ENCODE data around the gene MMP15.
"Not testable (repeated sequence)": the region's sequence is repeated elsewhere in the genome, so short reads cannot be mapped to it uniquely, and the experiment has no call there.

The MMP15 gene

GRCh38 chr16:58025351-58026138 is at the start of gene MMP15:
Gene MMP15, plus strand, starts transcription at chr16:58025754. Its CDS starts 597 bp downstream, at chr16:58026351.
- Mint-ChIP-seq H3K27ac (peak within 1 kb of the TSS; percentile 79 to 81), H3K9me3 (no peaks in the 10 kb centered on the region), H3K4me1 (peaks cover 14% of the 10 kb centered on the region), H3K4me3 (peak within 1 kb of the TSS; percentile 85 to 87), H3K27me3 (peaks cover 20% of the 10 kb centered on the region)
- ATAC-seq (peak; percentile 75), DNase-seq (peak; percentile 62 to 70)

DNA sequence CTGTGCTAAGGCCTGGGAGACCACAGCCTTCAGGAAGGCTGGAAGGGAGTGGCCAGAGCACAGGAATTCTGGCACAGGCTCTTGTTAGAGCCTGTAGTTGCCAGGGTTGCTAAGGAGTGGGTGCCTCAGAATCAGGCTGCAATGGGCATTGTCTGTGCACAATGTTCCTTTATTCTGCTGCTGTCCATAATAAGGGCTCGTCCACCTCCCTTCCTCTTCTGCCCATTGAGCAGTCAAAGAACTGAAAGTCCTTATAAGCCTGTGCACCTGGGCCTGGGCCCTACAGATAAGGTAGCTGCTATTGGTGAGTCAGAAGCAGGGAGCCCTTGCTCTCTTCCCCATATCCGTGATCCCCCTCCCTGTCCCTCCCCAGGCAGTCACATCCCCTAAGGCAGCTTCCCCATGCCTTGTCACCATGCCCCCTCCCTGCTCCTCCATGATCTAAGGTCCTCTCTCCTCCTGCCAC is 49.2 kb upstream of the MMP15 start:
- Mint-ChIP-seq H3K4me3 (no peak overlapping the region), H3K27me3 (no peaks in the 10 kb centered on the region), H3K9me3 (no peaks in the 10 kb centered on the region), H3K4me1 (peaks cover 5% of the 10 kb centered on the region), H3K27ac (no peak overlapping the region)
- DNase-seq (no peak), ATAC-seq (no peak)

DNA sequence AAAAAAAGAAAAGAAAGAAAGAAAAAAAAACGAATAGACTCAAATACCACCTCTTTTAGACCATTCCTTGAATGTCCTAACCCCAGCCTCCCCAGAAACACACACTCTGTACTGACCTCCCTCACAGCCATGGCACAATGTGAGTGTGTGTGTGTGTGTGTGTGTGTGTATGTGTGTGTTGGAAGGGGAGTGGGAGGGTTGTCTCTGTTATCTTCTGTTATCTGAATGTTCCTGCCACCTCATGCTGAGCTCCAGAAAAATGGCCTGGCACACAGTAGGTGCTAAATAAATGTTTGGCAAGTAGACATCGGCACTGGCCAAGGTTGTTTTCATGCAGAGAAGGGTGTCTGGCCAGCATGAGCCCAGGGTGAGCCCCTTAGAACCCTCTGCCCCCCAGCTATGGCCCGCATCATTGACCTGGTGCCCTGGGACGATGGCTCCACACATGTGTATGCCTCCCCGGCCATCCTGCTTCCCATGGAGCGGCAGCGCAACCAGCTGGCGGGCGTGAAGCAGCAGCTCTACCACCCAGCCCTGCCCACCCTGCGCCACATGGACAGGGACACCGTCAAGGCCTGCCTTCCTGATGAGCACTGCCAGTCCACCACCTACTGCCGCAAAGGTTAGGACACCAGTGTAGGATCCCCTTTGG is 48.0 kb upstream of the MMP15 start:
- H3K27ac Mint-ChIP-seq, result no peak overlapping the region
- no peaks in the 10 kb centered on the region for H3K4me1 Mint-ChIP-seq
- ATAC-seq (peak; percentile 26), DNase-seq (no peak)
- H3K27me3 Mint-ChIP-seq, result no peaks in the 10 kb centered on the region
- H3K4me3 Mint-ChIP-seq, result no peak overlapping the region
- no peaks in the 10 kb centered on the region for H3K9me3 Mint-ChIP-seq

- not testable (repeated sequence) for H3K9me3 Mint-ChIP-seq, H3K27me3 Mint-ChIP-seq, H3K27ac Mint-ChIP-seq, H3K4me3 Mint-ChIP-seq, H3K4me1 Mint-ChIP-seq, DNase-seq, ATAC-seq
Observed at GRCh38 chr16:57978070-57978465, 47.5 kb upstream of the MMP15 start.

DNA sequence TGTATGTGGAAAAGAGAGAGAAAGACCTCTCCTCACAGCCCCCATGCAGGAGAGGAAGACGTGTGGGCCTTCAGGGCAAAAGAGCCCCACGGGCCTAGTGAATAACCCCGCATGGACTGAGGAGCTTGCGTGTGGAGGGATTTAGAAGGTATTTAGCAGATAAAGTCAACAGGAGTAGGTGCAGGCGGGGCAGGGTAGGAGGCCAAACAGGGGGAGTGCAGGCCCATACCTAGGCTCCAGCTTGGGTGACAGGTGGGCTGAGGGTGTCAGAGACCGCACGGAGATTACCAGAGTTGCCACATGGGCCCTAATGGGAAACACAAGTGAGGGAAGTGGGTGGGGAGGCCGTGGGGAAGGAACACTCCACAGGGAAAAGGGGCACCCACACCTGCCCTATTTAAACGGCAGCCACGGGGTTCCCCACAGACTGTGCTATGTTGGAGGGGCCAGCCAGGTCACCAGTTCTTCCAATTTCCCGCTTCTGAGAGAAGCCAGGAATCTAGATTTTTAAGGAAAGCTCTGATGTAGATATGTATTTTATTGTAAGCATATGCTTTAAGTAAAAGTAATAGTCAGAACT is 46.5 kb upstream of the MMP15 start:
- Mint-ChIP-seq H3K27me3 (no peaks in the 10 kb centered on the region), H3K4me3 (no peak overlapping the region), H3K27ac (peak overlapping the region in 1 of 2 donors; percentile 8), H3K4me1 (peaks cover 2% of the 10 kb centered on the region), H3K9me3 (no peaks in the 10 kb centered on the region)
- ATAC-seq (no peak), DNase-seq (no peak)

DNA sequence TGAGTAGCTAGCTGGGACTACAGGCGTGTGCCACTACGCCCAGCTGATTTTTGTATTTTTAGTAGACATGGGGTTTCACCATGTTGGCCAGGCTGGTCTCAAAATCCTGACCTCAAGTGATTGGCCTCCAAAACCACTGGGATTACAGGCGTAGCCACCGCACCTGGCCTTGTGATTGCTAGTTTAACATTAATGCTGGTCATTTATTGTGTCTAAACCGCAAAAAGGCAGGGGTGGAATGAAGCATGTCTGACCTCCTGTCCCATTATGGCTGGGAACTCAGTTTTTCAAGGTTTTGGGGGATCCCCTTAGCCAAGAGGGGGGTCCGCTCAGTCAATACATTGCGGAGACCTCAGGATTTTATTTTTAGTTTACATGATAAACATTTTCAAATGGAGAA is 43.9 kb upstream of the MMP15 start:
- no peaks in the 10 kb centered on the region for H3K9me3 Mint-ChIP-seq
- ATAC-seq (no peak), DNase-seq (no peak)
- H3K4me3 Mint-ChIP-seq, result no peak overlapping the region
- no peak overlapping the region for H3K27ac Mint-ChIP-seq
- peaks cover 21% of the 10 kb centered on the region for H3K4me1 Mint-ChIP-seq
- H3K27me3 Mint-ChIP-seq, result no peaks in the 10 kb centered on the region

DNA sequence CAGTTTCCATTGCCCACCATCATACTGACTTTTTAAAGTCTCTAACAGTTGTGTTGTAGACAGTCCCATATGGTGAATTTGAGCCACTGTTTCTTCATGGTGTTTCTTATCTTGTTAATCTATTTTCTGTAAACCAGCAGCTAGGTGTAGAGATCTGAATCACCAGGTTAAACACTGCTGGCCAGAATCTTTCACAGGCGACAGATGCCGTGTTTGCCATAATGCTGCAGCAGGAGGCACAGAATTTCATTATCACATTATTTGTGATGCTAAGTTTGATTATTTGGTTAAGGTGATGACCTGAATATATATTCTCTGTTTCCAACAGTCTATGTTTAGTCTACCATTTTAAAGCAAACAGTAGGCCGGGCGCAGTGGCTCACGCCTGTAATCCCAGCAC is 43.2 kb upstream of the MMP15 start:
- DNase-seq, result no peak
- H3K27ac Mint-ChIP-seq, result no peak overlapping the region
- H3K4me1 Mint-ChIP-seq, result peaks cover 21% of the 10 kb centered on the region
- no peak overlapping the region for H3K4me3 Mint-ChIP-seq
- ATAC-seq, result no peak
- no peaks in the 10 kb centered on the region for H3K9me3 Mint-ChIP-seq
- H3K27me3 Mint-ChIP-seq, result no peaks in the 10 kb centered on the region

DNA sequence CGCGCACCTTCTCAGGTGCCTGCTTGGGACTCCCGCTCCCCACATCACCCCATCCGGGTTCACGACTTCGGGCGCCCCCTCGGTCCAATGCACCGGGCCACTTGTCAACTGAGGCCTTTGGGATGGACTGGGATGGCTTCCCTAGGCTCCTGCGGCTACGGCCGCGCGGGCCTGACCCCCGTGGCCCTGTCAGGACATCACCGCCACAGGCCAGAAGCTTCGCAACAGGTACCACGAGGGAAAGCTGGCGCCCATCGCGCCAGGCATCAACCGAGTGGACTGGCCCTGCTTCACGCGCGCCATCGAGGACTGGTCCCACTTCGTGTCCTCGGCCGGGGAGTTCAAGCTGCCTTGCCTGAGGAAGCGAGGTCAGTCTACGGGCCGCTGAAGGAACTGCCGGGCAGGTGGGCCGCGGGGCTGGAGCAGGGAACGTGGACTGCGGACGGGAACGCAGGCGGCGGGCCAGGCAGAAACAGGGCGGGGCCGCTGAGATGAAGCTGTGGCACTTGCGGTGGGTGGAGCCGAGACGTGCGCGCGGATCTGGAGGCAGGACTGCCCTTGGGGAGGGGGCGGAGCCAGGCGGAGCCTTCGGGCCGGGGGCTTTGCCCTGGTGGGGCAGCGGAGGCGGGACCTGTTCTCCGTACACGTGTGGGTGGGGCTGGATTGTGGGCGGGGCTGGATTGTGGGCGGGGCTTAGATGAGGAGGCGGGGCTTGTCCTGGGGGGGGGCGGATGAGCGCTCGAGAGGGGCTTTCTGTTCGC is 40.9 kb upstream of the MMP15 start:
- Mint-ChIP-seq H3K9me3 (no peaks in the 10 kb centered on the region), H3K27me3 (no peaks in the 10 kb centered on the region), H3K27ac (peak overlapping the region; percentile 66 to 86), H3K4me1 (peaks cover 21% of the 10 kb centered on the region), H3K4me3 (peak overlapping the region; percentile 95 to 96)
- peak; percentile 91 to 94 for DNase-seq
- ATAC-seq, result peak; percentile 95

DNA sequence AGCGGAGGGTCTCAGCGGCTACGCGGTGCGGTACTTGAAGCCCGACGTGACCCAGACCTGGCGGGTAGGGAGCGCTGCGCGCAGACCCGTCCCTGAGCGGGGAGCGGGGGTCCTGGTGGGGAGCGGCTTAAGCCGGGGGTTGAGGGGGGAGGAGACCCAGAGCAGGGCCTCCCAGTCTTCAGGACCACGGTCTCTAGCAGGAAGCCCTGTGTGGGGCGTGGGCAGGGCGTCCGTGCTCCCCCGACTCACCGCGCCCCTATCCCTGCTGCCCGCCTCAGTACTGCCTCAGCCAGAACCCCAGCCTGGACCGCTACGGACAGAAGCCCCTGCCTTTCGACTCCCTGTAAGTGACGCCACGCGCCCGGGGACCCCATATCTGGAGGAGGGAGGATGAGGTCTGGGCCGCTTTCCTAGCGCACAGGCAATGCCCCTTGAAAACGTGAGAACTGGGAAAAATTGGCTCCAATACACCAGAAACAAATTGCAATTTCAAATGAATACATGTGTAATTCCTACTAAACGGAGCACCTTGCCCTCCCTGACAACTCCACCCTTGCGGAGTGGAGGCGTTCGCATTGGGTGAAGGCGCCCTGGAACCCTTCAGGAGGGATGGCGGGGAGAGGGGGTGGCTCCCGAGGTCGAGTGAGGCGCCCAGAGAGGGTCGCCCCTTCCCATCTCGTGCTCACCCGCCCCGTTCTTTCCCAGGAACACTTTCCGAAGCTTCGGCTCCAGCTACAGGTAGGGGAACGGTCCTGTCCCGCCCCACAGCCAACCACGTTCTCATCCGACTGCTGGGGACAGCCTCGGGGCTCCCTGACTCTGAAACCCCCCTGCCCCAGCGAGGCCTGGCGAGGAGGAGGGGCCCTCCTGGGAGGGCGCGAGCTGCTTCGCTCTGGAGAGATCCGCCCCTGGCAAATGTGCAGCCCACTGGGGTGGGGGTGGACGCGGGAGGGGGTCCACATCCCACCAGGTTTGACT is 40.1 kb upstream of the MMP15 start:
- H3K9me3 Mint-ChIP-seq, result no peaks in the 10 kb centered on the region
- no peaks in the 10 kb centered on the region for H3K27me3 Mint-ChIP-seq
- ATAC-seq (peak; percentile 71), DNase-seq (no peak)
- peak overlapping the region; percentile 27 to 86 for H3K27ac Mint-ChIP-seq
- H3K4me1 Mint-ChIP-seq, result peaks cover 21% of the 10 kb centered on the region
- peak overlapping the region; percentile 95 to 96 for H3K4me3 Mint-ChIP-seq

DNA sequence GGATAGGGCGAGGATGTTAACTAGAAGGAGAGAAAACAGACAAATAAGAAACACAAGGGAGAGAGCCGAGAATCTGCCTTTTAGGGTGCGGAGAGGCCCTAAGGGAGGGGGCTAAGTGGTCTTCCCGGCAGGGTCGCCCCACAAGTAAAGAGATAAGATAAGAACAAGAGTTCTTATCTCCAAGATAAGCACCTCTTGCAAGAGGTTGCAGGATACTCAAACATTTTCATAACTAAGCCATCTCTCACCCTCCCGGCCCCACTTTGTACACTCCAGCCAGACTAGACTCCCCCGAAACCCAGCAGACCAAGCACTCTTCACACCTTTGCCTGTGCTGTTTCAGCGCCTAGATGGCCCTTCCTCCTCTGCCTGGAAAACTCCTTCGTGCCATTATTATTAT is 39.4 kb upstream of the MMP15 start:
- DNase-seq (no peak), ATAC-seq (no peak)
- Mint-ChIP-seq H3K27me3 (no peaks in the 10 kb centered on the region), H3K27ac (no peak overlapping the region), H3K9me3 (no peaks in the 10 kb centered on the region), H3K4me3 (no peak overlapping the region), H3K4me1 (peaks cover 21% of the 10 kb centered on the region)

DNA sequence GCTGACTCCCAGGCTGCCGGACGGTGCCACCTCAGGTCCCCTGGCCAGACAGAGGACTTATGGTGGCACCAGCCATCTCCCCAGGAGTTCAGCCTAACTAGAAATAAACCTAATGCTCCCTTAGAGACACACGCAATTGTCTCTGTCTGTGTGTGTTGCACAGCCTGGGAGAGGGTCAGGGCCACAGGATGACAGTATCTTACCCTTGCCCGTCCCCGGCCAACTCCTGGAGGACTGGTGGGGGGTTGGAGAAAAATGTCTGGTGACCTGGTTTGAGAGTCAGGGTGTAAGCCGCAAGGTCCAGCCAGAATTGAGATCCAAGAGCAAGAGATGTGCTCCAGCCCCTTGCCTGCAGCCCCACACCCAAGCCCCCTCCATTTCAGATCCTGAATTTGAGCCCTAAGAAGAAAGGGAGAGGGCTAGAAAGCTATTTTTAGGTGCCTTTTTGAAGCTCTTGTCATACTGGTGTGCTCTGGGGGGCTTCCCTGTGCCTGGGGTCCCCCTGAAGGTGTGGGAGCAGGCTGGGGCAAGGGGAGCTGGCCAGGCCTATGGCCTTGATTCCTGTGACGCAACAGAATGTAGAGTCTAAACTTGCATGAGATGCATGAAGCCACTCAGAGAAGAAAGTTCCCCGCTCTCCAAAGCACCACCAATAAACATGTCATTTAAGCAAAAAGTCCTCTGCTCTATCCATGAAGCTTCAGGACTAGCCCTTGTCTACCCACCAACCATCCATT is 37.9 kb upstream of the MMP15 start:
- H3K4me3 Mint-ChIP-seq, result no peak overlapping the region
- peak overlapping the region in 1 of 2 donors; percentile 72 for H3K27ac Mint-ChIP-seq
- H3K9me3 Mint-ChIP-seq, result no peaks in the 10 kb centered on the region
- DNase-seq (no peak), ATAC-seq (no peak)
- H3K4me1 Mint-ChIP-seq, result peaks cover 21% of the 10 kb centered on the region
- H3K27me3 Mint-ChIP-seq, result no peaks in the 10 kb centered on the region

GRCh38 chr16:57988929-57989328 is 36.6 kb upstream of the MMP15 start:
- no peaks in the 10 kb centered on the region for H3K9me3 Mint-ChIP-seq
- ATAC-seq, result no peak
- DNase-seq, result no peak
- no peaks in the 10 kb centered on the region for H3K27me3 Mint-ChIP-seq
- no peak overlapping the region for H3K27ac Mint-ChIP-seq
- H3K4me3 Mint-ChIP-seq, result no peak overlapping the region
- H3K4me1 Mint-ChIP-seq, result peaks cover 20% of the 10 kb centered on the region

- H3K4me1 Mint-ChIP-seq, result peaks cover 23% of the 10 kb centered on the region
- DNase-seq, result no peak
- no peaks in the 10 kb centered on the region for H3K9me3 Mint-ChIP-seq
- H3K27ac Mint-ChIP-seq, result peak overlapping the region in 1 of 2 donors; percentile 80
- no peak for ATAC-seq
- H3K4me3 Mint-ChIP-seq, result no peak overlapping the region
- no peaks in the 10 kb centered on the region for H3K27me3 Mint-ChIP-seq
Observed at GRCh38 chr16:57991551-57992059, 33.9 kb upstream of the MMP15 start.

DNA sequence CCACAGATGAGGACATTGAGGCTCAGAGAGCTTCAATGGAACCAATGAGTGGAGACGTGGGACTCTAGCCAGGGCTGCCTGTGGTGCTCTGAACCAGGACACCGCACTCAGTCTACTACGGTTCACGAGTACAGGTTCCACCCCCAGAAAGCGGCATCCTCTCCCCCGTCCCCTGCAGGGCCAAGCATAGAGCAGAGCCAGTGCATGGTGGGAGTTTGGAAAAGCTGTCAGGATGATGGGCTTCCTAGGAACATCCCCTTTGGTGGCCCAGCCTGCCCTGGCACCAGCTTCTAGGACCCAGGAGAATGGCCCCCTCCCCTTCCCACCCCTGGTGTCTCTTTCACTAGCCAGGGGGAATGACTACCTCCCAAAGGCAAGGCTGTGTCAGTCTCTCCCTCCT is 33.5 kb upstream of the MMP15 start:
- Mint-ChIP-seq H3K9me3 (no peaks in the 10 kb centered on the region), H3K4me3 (no peak overlapping the region), H3K27ac (peak overlapping the region in 1 of 2 donors; percentile 3), H3K4me1 (peaks cover 24% of the 10 kb centered on the region), H3K27me3 (no peaks in the 10 kb centered on the region)
- ATAC-seq, result no peak
- DNase-seq, result no peak

All from stimulated activated naive CD8-positive, alpha-beta T cell treated with anti-CD3 and anti-CD28 coated beads, Interleukin-15, amount 100 ng/mL, for 72 hours (primary cell).